Germinal center (tissue), 1 donor: ENCODE measurements around the gene MFRP.

Source experiments
- DNase-seq: peaks from one replicate; pipeline ENCODE4 v3.0.0; 2012; ENCODE audit warnings: mixed read lengths, low spot score

The MFRP gene

DNA sequence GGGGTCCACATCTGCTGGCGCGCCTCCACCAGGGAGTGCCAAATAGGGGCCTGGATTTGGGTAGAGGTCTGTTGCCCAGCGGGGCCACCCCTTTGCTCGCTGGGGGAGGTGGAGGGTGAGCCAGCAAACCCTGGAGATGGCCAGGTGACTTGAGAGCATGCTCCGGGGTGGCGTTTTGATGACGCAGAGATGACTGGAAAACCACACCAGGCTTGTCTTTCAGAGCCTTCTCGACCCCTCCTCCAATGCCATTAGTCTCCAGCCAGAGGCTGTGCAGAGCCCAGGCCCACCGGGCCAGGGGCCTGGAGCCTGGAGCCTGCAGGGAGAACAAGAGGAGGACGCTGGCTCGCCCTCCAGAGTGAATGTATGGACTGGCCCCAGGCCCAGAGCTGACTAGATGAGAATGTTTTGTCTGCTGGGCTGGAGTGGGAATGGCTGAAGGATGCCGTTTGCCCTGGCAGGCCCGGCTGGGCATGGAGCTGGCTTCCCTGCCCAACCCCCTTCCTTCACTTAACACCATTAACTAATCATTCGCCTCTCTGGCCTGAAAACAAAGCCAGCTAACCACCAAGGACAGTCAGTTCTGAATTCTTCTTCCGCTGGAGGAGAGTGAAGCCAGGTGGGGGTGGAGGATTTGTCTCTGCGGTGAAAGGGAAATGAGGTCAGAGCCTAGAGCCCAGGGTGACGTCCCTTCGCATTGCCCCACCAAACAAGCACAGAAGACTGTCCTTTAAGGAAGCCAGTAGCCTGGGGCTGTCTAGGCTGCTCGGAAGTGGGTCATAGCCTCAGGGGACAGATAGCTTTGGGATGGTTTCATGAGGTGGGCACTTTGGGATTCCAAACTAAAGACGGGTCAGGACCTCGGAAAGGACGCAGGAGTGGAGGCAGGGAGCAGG is 28.0 kb downstream of the MFRP start:
- DNase-seq: peak; percentile 66

- no peak for DNase-seq
Measured at GRCh38 chr11:119317592-119318239, 28.8 kb downstream of the MFRP start.

DNA sequence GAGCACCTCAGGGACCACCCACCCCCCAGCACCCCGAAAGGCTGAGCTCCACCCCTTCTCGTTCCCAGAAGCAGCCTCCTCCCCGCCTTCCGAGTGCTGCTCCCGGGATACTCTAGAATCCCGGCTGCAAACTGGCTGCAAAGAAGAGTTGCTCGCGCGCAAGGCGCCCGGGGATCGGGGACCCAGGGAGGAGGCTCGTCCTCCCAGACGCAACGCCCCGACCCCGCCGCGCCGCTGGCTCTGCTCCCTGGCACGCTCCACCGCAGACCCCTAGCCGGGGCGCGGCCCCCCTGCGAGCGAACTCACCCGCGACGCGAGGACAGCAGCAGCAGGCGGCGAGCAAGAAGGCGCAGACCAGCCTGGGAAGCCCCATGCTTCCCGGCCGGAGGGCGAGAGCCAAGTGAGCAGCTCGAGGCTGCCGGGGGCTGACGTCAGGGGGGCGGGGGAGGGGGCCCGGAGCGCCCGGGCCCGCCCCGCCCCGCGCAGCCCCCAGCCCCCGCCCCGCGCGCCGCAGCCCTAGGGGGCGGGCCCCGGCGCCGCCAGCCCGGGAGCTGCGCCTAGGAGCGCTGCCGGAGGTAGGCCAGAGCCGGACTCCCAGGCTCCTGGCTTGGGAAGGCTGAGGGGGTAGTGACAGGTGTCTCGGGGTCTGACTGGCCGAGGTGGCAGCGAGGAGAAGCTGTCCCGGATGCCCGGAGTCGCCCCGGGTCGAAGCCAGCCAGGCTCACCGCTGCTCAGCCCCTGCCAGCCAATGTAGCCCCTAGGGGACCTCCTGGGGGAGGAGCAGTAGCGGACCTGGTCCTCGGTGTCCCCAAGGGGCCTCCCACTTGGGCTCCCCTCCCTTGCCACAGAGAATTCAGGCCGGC is 29.5 kb downstream of the MFRP start, which contains the start of gene MCAM:
Gene MCAM, minus strand, starts transcription at position 402 of the 863 bp plus-strand sequence. Its CDS starts 29 bp downstream, at position 373.
- DNase-seq: peak; percentile 51

DNA sequence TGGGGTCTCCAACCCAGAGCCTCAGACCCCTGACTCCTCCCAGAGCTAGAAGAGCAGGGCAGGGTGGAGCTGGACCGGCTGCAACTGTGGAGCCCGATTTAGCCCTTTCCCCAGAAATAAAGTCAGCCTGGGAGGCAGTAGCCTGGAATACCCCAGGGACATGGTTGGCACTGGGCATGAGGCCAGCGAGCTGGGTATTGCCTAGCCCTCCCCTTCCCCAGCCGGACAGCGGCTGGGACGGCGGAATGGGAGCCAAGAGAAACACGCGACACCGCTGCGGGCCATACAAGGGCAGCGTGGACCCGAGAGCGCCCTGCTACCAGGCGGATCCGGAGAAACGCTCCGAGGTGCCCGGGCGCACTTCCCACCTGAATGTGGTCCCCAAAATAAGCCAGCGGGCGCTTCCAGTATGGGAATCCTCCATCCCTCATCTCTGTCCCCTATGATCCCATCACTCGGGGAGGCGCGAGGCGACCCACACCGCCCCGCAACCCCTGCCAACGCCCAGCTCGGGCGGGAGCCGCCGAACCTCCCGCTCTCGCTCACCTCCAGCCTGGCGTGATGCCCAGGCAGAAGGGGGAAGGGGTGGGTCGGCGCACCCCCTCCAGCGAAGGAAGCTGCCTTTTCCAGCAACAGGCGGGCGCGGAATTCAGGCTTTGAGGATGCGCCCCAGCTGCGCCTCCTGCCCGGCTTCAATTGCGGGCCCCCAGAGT is 30.3 kb downstream of the MFRP start:
- no peak for DNase-seq

- DNase-seq: peak; percentile 84
Measured at GRCh38 chr11:119315131-119316015, 31.1 kb downstream of the MFRP start.

GRCh38 chr11:119314726-119315125 is 31.8 kb downstream of the MFRP start:
- DNase-seq: no peak

DNA sequence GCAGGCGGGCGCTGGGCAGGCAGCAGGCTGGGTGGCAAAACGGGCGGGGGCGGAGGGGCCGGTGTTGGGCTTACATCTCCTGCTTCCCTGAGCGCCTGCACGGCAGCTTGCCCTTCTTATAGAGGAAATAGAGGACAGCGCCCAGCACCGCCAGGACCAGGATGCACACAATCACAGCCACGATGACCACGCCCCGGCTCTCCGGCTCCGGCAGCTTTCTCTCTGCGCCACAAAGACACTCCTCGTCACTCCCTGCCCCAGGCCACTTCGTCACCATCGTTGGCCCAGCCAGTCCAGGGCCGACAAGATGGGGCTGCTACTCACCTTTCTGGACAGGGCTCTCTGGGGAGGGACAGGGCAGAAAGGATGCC is 35.8 kb downstream of the MFRP start:
- no peak for DNase-seq

- DNase-seq: no peak
Measured at GRCh38 chr11:119309953-119310681, 36.4 kb downstream of the MFRP start.

DNA sequence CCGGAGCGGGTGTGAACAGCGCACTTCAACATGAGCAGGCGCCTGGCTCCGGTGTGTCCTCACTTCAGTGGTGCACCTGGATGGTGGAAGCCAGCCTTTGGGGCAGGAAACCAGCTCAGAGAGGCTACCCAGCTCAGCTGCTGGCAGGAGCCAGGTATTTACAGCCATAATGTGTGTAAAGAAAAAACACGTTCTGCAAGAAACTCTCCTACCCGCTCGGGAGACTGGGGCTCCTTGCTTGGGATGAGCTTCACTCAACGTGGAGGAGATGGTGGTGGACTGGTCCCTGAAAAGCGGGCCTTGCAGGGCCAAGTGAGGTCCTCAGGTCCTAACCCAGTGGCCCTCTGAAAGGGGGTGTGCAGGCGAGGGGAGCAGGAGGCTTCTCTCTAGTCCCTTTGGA is 37.1 kb downstream of the MFRP start:
- no peak for DNase-seq

DNA sequence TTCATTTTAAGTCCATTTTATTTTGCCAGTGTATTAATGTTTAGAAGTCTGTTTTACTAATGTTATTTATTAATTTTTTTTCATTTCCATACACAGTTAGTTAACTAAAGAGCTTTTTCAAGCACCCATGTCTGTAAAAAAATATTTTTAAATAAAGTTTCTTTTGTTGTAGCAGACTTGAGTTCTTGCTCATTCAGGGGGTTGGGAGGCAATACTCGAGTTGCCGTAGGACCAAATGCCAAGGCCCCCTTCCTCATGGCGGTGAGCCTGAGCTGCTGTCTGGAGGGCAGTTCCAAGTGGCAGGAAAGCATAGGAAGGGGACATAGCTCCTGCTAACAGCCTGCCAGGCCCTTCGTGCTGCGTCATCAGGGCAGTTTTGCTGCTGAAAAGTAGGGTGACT is 38.5 kb downstream of the MFRP start:
- DNase-seq: no peak

DNA sequence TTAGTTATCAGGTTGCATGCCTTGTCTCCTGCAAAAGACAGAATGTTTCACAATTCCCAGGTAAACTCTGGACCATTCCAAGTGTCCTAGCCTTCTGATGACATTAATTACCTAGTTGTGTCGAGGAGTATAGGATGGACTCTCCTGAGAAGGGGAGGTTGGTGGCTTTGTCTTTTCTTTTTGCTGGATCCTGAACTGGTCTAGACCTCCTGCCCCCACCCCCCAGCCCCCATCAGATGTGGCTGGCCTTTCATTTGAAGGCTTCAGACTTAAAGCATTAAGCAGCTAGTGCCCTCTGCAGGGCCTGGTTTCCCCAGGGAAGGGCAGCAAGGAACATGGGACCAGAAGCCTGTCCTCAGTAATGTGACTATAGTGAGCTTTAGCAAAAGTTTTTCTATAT is 39.3 kb downstream of the MFRP start:
- no peak for DNase-seq

DNA sequence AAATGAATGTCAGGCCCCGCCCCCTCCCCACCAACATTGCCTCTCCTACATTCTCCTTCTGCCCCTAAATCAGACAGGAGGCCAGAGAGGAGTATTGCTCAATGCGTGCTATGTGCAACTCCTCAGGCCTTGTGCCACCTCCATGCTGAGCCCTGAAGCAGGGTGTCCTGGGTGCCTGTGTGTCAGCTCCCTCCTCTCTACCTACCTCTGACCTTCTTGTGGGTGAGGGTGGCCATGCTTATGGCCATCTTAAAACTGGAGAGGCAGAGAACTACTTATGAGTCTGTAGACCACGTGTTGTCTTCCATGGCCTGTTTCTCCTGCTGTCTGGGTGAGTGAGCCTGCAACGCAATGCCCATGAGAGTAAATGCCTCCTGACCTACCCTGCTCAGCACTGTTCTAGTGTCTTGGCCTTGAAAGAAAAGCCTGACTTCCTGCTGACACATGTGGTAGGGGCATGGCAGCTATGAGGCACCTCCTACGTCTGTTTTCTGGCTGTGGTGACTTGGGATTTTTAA is 40.1 kb downstream of the MFRP start:
- DNase-seq: no peak

DNA sequence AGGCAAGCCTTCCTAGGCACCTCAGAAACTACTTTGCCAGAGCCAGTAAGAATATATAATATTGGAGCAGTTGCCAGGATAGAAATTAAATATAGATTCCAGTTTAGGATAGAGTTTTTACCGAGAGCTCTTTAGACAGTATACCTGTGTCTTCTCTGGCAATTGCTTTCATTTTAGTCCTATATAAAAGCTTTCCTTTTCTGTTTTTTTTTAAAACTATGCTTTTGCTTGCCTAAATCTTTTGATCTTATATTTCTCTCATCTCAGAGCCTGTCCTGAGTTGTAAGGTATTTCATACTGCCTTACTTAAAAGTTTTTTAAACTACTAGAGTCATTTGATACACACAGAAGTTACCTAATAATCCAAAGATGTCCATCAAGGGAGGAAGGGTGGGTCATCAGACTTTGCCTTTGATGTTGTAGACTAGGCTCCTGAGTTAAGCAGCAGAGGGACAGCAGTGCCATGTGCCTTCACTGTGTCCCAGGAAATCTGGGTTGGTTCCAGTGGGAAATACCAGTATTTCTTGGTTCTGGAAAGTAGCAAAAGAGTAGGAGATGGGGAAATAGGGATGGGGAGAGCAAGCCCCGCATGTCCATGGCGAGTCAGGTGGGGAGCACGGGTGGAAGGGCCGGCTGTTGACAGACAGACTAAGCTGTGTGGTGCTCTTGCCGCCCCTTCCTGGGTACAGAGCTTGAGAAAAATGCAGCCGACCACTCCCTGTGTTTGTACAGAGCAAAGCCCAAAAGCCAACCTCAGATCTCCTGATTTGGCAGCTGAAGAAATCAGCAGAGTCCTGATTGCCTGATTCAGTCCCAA is 40.7 kb downstream of the MFRP start:
- no peak for DNase-seq

GRCh38 chr11:119303227-119303718 is 43.2 kb downstream of the MFRP start:
- DNase-seq: no peak

DNA sequence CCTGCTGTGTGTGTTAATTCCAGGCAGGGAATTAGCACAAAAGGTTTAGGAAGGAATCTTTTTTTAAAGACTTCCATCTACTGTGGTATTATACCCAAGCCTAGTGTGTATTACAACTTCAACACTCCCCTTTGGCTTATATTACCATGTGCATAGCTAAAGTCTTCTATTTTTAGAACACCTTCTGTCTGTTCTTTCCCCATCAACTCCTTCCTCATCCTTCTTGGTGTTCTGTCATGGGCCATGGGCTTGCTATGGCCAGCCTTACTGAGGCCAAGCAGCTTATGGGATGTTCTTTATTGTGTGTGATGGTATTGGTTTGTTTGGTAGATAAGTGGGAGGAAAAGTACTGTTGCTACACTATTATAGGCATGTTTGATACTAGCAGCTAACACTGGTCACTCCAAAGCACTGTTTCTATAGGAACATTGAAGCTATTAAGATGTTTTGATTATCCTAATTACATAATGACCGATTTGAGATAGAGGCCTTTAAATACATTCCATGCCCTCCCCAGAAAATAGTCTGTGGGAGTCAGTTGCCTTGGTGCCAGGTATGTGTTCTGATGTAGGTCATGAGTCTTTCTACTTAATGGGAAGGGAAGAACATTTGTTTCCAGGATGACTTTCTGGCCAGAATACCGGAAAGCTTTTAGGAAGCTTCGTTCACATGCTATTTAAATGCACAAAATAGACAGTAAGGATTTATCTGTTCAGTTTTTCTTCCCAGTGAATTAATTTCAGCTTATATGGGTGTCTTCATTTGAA is 46.1 kb downstream of the MFRP start:
- no peak for DNase-seq

GRCh38 chr11:119299416-119299815 is 47.1 kb downstream of the MFRP start:
- no peak for DNase-seq

DNA sequence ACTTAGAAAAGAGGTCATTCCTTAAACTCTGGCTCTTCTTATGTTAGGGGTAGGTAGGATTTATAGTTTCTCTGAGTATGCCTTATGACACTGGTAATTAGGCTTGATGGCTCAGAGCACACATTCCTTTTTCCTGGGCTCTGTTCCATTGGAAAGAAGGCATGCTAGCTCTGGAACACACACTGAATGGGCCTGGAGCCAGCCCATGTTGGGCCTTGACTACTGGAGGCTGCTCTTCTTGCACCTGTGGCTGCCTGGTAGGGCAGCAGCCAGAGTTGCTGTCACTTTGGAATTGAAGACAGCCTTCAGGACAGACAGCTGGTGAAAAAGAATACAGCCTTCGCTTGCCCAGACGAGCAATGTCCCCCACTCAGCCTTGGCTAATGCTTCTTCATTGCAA is 47.8 kb downstream of the MFRP start:
- DNase-seq: no peak

GRCh38 chr11:119297938-119298337 is 48.6 kb downstream of the MFRP start:
- DNase-seq: no peak
